NCI-H748 (cell line): ENCODE data around the gene BCL2L11.

Source experiments
- DNase-seq: peaks from one replicate; lab custom pipeline; 2025; ENCODE audit not compliant: unreplicated experiment; lab: John Stamatoyannopoulos, UW

Gene BCL2L11

GRCh38 chr2:111142101-111142500 lies 21.4 kb downstream of the BCL2L11 start:
- no peak for DNase-seq

GRCh38 chr2:111143107-111143842 lies 22.6 kb downstream of the BCL2L11 start:
- no peak for DNase-seq

- DNase-seq: no peak
Measured at GRCh38 chr2:111143843-111144198, 23.1 kb downstream of the BCL2L11 start.

- DNase-seq: no peak
Measured at GRCh38 chr2:111145103-111145760, 24.5 kb downstream of the BCL2L11 start.

- no peak for DNase-seq
Measured at GRCh38 chr2:111145951-111146350, 25.2 kb downstream of the BCL2L11 start.

GRCh38 chr2:111148225-111148873 lies 27.6 kb downstream of the BCL2L11 start:
- DNase-seq: no peak

GRCh38 chr2:111148925-111149324 lies 28.2 kb downstream of the BCL2L11 start:
- DNase-seq: no peak

- DNase-seq: no peak
Measured at GRCh38 chr2:111149882-111150455, 29.3 kb downstream of the BCL2L11 start.

- DNase-seq: no peak
Measured at GRCh38 chr2:111154758-111155157, 34.0 kb downstream of the BCL2L11 start.

GRCh38 chr2:111155610-111156009 lies 34.9 kb downstream of the BCL2L11 start:
- peak; percentile 32 for DNase-seq

- no peak for DNase-seq
Measured at GRCh38 chr2:111156529-111156928, 35.8 kb downstream of the BCL2L11 start.

GRCh38 chr2:111157071-111157661 lies 36.5 kb downstream of the BCL2L11 start:
- peak; percentile 30 for DNase-seq

GRCh38 chr2:111157798-111158197 lies 37.1 kb downstream of the BCL2L11 start:
- DNase-seq: peak; percentile 34

- no peak for DNase-seq
Measured at GRCh38 chr2:111159641-111160040, 38.9 kb downstream of the BCL2L11 start.

- no peak for DNase-seq
Measured at GRCh38 chr2:111160758-111161157, 40.0 kb downstream of the BCL2L11 start.

- DNase-seq: no peak
Measured at GRCh38 chr2:111161971-111162370, 41.3 kb downstream of the BCL2L11 start.

GRCh38 chr2:111162718-111163331 lies 42.1 kb downstream of the BCL2L11 start:
- DNase-seq: peak; percentile 10

GRCh38 chr2:111164078-111164477 lies 43.4 kb downstream of the BCL2L11 start:
- no peak for DNase-seq

- no peak for DNase-seq
Measured at GRCh38 chr2:111165084-111165483, 44.4 kb downstream of the BCL2L11 start.

- no peak for DNase-seq
Measured at GRCh38 chr2:111166115-111166514, 45.4 kb downstream of the BCL2L11 start.
